ENCODE results near the gene SYNJ2. TPM values are rescaled to one million over a fixed set of nuclear protein-coding genes. Genes with fewer than 3 reads are reported as not detected.

SYNJ2 gene
- total and polyA plus RNA-seq, 7 donors, result 2.6 to 30.2 (median 6.1) TPM

- no peak for TF ChIP-seq CTCF (IDR thresholded peaks at IDR 0.05)
- ATAC-seq (no peak), DNase-seq (no peak)
- no peak overlapping the region for H3K4me3 ChIP-seq
- H3K36me3 ChIP-seq (ENCODE audit: insufficient read depth in 1 of 2, low read depth in 1 of 2), result peaks cover 2 to 61% of the 10 kb centered on the region in 2 donors
- H3K4me1 ChIP-seq, result no peaks in the 10 kb centered on the region
- WGBS, 3 donors, result 94 to 96% (median 96%) methylated on average over 15 of the region's 15 CpGs
- H3K9me3 ChIP-seq, result no peaks in the 10 kb centered on the region
- H3K27ac ChIP-seq, result no peak overlapping the region
- no peaks in the 10 kb centered on the region for H3K27me3 ChIP-seq (ENCODE audit: insufficient read depth in 3 of 3, low read length in 2 of 3)
- intact Hi-C loops (cut with DNase I), result no loop called here
Observed at GRCh38 chr6:158095671-158096070, 114.0 kb downstream of the SYNJ2 start.

GRCh38 chr6:158103228-158103627 is 121.6 kb downstream of the SYNJ2 start:
- H3K36me3 ChIP-seq (ENCODE audit: insufficient read depth in 1 of 2, low read depth in 1 of 2), result peaks cover 0 to 4% of the 10 kb centered on the region in 2 donors
- TF ChIP-seq CTCF (IDR thresholded peaks at IDR 0.05), result no peak
- no peak overlapping the region for H3K4me3 ChIP-seq
- no peak for DNase-seq
- H3K27me3 ChIP-seq (ENCODE audit: insufficient read depth in 3 of 3, low read length in 2 of 3), result no peaks in the 10 kb centered on the region
- H3K27ac ChIP-seq, result no peak overlapping the region
- H3K9me3 ChIP-seq, result no peaks in the 10 kb centered on the region
- no peak for ATAC-seq
- intact Hi-C loops (cut with DNase I), result no loop called here
- no peaks in the 10 kb centered on the region for H3K4me1 ChIP-seq
- 85 to 91% (median 88%) methylated on average over 4 of the region's 4 CpGs for WGBS, 3 donors

- DNase-seq (no peak), ATAC-seq (no peak)
- Histone ChIP-seq H3K4me1 (no peaks in the 10 kb centered on the region), H3K27me3 (ENCODE audit: insufficient read depth in 3 of 3, low read length in 2 of 3) (no peaks in the 10 kb centered on the region), H3K36me3 (ENCODE audit: insufficient read depth in 1 of 2, low read depth in 1 of 2) (peaks cover 0 to 5% of the 10 kb centered on the region in 2 donors), H3K27ac (no peak overlapping the region), H3K9me3 (no peaks in the 10 kb centered on the region), H3K4me3 (no peak overlapping the region)
- WGBS, 3 donors, result 89 to 95% (median 90%) methylated on average over 2 of the region's 2 CpGs
- intact Hi-C loops (cut with DNase I), result no loop called here
- TF ChIP-seq CTCF (IDR thresholded peaks at IDR 0.05), result no peak
Observed at GRCh38 chr6:158104696-158105095, 123.0 kb downstream of the SYNJ2 start.

- no peak overlapping the region for H3K4me3 ChIP-seq
- no peaks in the 10 kb centered on the region for H3K27me3 ChIP-seq (ENCODE audit: insufficient read depth in 3 of 3, low read length in 2 of 3)
- peaks cover 0 to 54% of the 10 kb centered on the region in 2 donors for H3K36me3 ChIP-seq (ENCODE audit: insufficient read depth in 1 of 2, low read depth in 1 of 2)
- no peak for TF ChIP-seq CTCF (IDR thresholded peaks at IDR 0.05)
- H3K27ac ChIP-seq, result no peak overlapping the region
- ATAC-seq (no peak), DNase-seq (no peak)
- intact Hi-C loops (cut with DNase I), result no loop called here
- WGBS, 3 donors, result 71 to 99% (median 97%) methylated on average over 2 of the region's 2 CpGs
- H3K9me3 ChIP-seq, result no peaks in the 10 kb centered on the region
- no peaks in the 10 kb centered on the region for H3K4me1 ChIP-seq
Observed at GRCh38 chr6:158109748-158110147, 128.1 kb downstream of the SYNJ2 start.

- TF ChIP-seq CTCF (IDR thresholded peaks at IDR 0.05), result no peak
- ATAC-seq (no peak), DNase-seq (no peak)
- H3K9me3 ChIP-seq, result no peaks in the 10 kb centered on the region
- intact Hi-C loops (cut with DNase I), result no loop called here
- no peak overlapping the region for H3K4me3 ChIP-seq
- no peaks in the 10 kb centered on the region for H3K27me3 ChIP-seq (ENCODE audit: insufficient read depth in 3 of 3, low read length in 2 of 3)
- WGBS, 3 donors, result 85 to 90% (median 87%) methylated on average over 5 of the region's 5 CpGs
- no peaks in the 10 kb centered on the region for H3K4me1 ChIP-seq
- H3K36me3 ChIP-seq (ENCODE audit: insufficient read depth in 1 of 2, low read depth in 1 of 2), result peaks cover under 1 to 67% of the 10 kb centered on the region in 2 donors
- no peak overlapping the region for H3K27ac ChIP-seq
Observed at GRCh38 chr6:158110986-158111385, 129.3 kb downstream of the SYNJ2 start.
